Measurements from ENCODE around the gene C7orf25. TPM values are rescaled to one million over a fixed set of nuclear protein-coding genes. Genes with fewer than 3 reads are reported as not detected.
"Not testable (repeated sequence)": the region's sequence is repeated elsewhere in the genome, so short reads cannot be mapped to it uniquely, and the experiment has no call there.

C7orf25 gene
- total RNA-seq, 1 donor from 2014 or later = 8.5 TPM

DNA sequence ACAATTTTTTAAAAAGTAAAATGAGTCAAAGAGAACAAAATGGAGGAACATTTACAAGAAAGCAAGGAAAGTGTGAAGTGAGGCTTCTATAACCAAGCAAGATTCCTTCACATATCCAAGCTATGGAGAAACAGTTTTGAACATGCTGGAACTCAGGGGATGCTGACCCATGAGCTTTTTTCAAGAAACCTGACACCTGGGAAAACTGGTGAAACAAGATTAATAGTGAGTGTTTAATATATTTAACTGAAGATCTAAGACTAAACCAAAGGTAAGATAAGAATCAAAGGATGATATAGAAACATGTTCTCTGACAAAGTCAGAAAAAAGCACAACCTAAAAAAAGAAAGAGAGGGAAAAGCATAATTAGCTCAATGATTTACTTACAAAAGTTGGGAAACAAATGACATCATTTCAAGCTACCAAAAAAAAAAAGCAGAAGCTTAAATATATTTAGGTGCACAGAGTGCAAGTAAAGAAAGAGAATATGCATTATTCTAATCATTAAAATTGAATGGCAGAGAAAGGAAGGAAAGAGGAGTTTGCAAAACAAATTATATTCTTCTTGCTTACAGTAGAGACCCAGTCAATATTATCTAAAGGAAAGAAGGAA lies 24.9 kb downstream of the C7orf25 start:
- Histone ChIP-seq H3K4me1 (ENCODE audit: insufficient read depth, low read length) (no peaks in the 10 kb centered on the region), H3K4me3 (ENCODE audit: insufficient read depth, low read depth, low read length) (no peak overlapping the region), H3K27me3 (ENCODE audit: insufficient read depth, low read length) (no peaks in the 10 kb centered on the region), H3K79me2 (ENCODE audit: insufficient read depth, low read length) (no peaks in the 10 kb centered on the region), H2AFZ (ENCODE audit: low read depth, low read length) (no peak overlapping the region), H3K9ac (ENCODE audit: low read length) (no peak overlapping the region), H3K36me3 (ENCODE audit: insufficient read depth, low read length) (no peaks in the 10 kb centered on the region), H3K9me3 (ENCODE audit: insufficient read depth, low read depth, low read length) (no peaks in the 10 kb centered on the region), H4K20me1 (ENCODE audit: insufficient read depth, low read length) (no peaks in the 10 kb centered on the region), H3K27ac (ENCODE audit: low read depth, low read length) (no peak overlapping the region), H3K4me2 (ENCODE audit: low read length) (no peak overlapping the region)
- no peak for TF ChIP-seq EZH2 (IDR thresholded peaks at IDR 0.05; ENCODE audit: insufficient read depth, low read length)
- TF ChIP-seq, protein P1, sequence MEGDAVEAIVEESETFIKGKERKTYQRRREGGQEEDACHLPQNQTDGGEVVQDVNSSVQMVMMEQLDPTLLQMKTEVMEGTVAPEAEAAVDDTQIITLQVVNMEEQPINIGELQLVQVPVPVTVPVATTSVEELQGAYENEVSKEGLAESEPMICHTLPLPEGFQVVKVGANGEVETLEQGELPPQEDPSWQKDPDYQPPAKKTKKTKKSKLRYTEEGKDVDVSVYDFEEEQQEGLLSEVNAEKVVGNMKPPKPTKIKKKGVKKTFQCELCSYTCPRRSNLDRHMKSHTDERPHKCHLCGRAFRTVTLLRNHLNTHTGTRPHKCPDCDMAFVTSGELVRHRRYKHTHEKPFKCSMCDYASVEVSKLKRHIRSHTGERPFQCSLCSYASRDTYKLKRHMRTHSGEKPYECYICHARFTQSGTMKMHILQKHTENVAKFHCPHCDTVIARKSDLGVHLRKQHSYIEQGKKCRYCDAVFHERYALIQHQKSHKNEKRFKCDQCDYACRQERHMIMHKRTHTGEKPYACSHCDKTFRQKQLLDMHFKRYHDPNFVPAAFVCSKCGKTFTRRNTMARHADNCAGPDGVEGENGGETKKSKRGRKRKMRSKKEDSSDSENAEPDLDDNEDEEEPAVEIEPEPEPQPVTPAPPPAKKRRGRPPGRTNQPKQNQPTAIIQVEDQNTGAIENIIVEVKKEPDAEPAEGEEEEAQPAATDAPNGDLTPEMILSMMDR (IDR thresholded peaks at IDR 0.05; ENCODE audit: insufficient read depth, low read depth, low read length) = no peak
- no peak for DNase-seq (ENCODE audit: low read depth)
- Mint-ChIP-seq H3K27me3 (ENCODE audit: low read depth, unreplicated experiment) (no peaks in the 10 kb centered on the region), H3K4me3 (ENCODE audit: unreplicated experiment) (peak overlapping the region; percentile 89), H3K36me3 (ENCODE audit: low read depth, unreplicated experiment) (no peaks in the 10 kb centered on the region), H3K4me1 (ENCODE audit: low read depth, unreplicated experiment) (peaks cover 11% of the 10 kb centered on the region), H3K27ac (ENCODE audit: unreplicated experiment) (no peak overlapping the region), H3K9me3 (ENCODE audit: unreplicated experiment) (no peaks in the 10 kb centered on the region)
- peak; percentile 41 for FAIRE-seq

DNA sequence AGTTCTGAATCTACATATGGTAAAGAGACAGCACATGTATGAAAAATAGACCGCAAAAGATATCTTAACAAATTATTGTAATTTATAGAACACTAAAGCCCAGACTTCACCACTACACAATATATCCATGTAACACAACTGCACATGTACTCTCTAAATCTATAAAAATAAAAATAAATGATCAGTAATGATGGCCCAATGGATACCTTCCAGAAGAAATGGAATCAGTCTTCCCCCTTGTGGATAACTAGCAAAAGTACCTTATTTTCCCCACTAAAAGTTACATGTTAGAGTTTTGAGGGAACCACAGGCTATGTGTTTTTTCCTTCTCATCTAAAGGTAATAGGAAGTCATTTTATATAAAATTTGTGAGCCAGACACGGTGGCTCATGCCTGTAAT lies 25.7 kb downstream of the C7orf25 start:
- H3K4me1 ChIP-seq (ENCODE audit: insufficient read depth, low read length) = no peaks in the 10 kb centered on the region
- H3K9me3 ChIP-seq (ENCODE audit: insufficient read depth, low read depth, low read length) = no peaks in the 10 kb centered on the region
- Mint-ChIP-seq H3K4me3 (ENCODE audit: unreplicated experiment) (no peak overlapping the region), H3K27ac (ENCODE audit: unreplicated experiment) (no peak overlapping the region), H3K36me3 (ENCODE audit: low read depth, unreplicated experiment) (no peaks in the 10 kb centered on the region), H3K9me3 (ENCODE audit: unreplicated experiment) (no peaks in the 10 kb centered on the region), H3K27me3 (ENCODE audit: low read depth, unreplicated experiment) (no peaks in the 10 kb centered on the region), H3K4me1 (ENCODE audit: low read depth, unreplicated experiment) (peaks cover 11% of the 10 kb centered on the region)
- H2AFZ ChIP-seq (ENCODE audit: low read depth, low read length) = no peak overlapping the region
- TF ChIP-seq, protein P1 (IDR thresholded peaks at IDR 0.05; ENCODE audit: insufficient read depth, low read depth, low read length) = peak; percentile 32
- TF ChIP-seq EZH2 (IDR thresholded peaks at IDR 0.05; ENCODE audit: insufficient read depth, low read length) = no peak
- H3K4me3 ChIP-seq (ENCODE audit: insufficient read depth, low read depth, low read length) = no peak overlapping the region
- no peak for FAIRE-seq
- H3K79me2 ChIP-seq (ENCODE audit: insufficient read depth, low read length) = no peaks in the 10 kb centered on the region
- H3K27me3 ChIP-seq (ENCODE audit: insufficient read depth, low read length) = no peaks in the 10 kb centered on the region
- H3K36me3 ChIP-seq (ENCODE audit: insufficient read depth, low read length) = no peaks in the 10 kb centered on the region
- DNase-seq (ENCODE audit: low read depth) = no peak
- no peak overlapping the region for H3K27ac ChIP-seq (ENCODE audit: low read depth, low read length)
- H4K20me1 ChIP-seq (ENCODE audit: insufficient read depth, low read length) = no peaks in the 10 kb centered on the region
- no peak overlapping the region for H3K4me2 ChIP-seq (ENCODE audit: low read length)
- no peak overlapping the region for H3K9ac ChIP-seq (ENCODE audit: low read length)

DNA sequence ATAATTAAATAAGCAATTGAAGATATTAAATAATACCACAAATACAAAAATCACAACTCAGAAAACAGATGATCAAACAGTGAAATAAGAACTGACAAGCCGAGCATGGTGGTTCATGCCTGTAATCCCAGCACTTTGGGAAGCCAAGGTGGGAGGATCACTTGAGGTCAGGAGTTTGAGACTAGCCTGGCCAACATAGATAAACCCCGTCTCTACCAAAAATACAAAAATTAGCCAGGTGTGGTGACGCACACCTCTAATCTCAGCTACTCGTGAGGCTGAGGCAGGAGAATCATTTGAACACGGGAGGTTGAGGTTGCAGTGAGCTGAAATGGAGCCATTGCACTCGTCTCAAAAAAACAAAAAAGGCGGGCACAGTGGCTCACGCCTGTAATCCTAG lies 26.7 kb downstream of the C7orf25 start:
- H3K9me3 ChIP-seq (ENCODE audit: insufficient read depth, low read depth, low read length); H3K27me3 Mint-ChIP-seq (ENCODE audit: low read depth, unreplicated experiment); FAIRE-seq; H3K4me3 Mint-ChIP-seq (ENCODE audit: unreplicated experiment); H3K36me3 ChIP-seq (ENCODE audit: insufficient read depth, low read length); H3K27ac Mint-ChIP-seq (ENCODE audit: unreplicated experiment); H3K27ac ChIP-seq (ENCODE audit: low read depth, low read length); H3K4me1 ChIP-seq (ENCODE audit: insufficient read depth, low read length); H3K4me2 ChIP-seq (ENCODE audit: low read length); H3K36me3 Mint-ChIP-seq (ENCODE audit: low read depth, unreplicated experiment); H3K79me2 ChIP-seq (ENCODE audit: insufficient read depth, low read length); H3K27me3 ChIP-seq (ENCODE audit: insufficient read depth, low read length); H3K9ac ChIP-seq (ENCODE audit: low read length); H3K9me3 Mint-ChIP-seq (ENCODE audit: unreplicated experiment); H3K4me3 ChIP-seq (ENCODE audit: insufficient read depth, low read depth, low read length); H4K20me1 ChIP-seq (ENCODE audit: insufficient read depth, low read length); H2AFZ ChIP-seq (ENCODE audit: low read depth, low read length); DNase-seq (ENCODE audit: low read depth): not testable (repeated sequence)
- peaks cover 11% of the 10 kb centered on the region for H3K4me1 Mint-ChIP-seq (ENCODE audit: low read depth, unreplicated experiment)
